Parathyroid adenoma (tissue), 2 donors: ENCODE measurements around the gene FANCE.

ENCODE experiments used
- H2AFZ ChIP-seq: fragments of 300-600 bp; sonication (generic); one replicate; pipeline ENCODE4 v1.7.0; 2017; ENCODE audit warnings: antibody characterized with exemption, mild to moderate bottlenecking
- H3K27ac ChIP-seq: fragments of 300-600 bp; sonication (generic); one replicate; pipeline ENCODE4 v1.7.0; 2017
- H3K27me3 ChIP-seq: fragments of 300-600 bp; sonication (generic); one replicate; pipeline ENCODE4 v1.7.0; 2017; ENCODE audit warnings: low read length; ENCODE audit not compliant: control insufficient read depth, insufficient read depth
- H3K36me3 ChIP-seq: fragments of 300-600 bp; sonication (generic); one replicate; pipeline ENCODE4 v1.7.0; 2017; ENCODE audit warnings: low read length; ENCODE audit not compliant: control insufficient read depth, insufficient read depth
- H3K4me1 ChIP-seq: fragments of 300-600 bp; sonication (generic); one replicate; pipeline ENCODE4 v1.7.0; 2017; ENCODE audit warnings: control low read depth
- H3K4me2 ChIP-seq: fragments of 300-600 bp; sonication (generic); one replicate; pipeline ENCODE4 v1.7.0; 2017; ENCODE audit warnings: low read length
- H3K4me3 ChIP-seq: fragments of 300-600 bp; sonication (generic); one replicate; pipeline ENCODE4 v1.7.0; 2017; ENCODE audit warnings: low read depth, low read length
- H3K79me2 ChIP-seq: fragments of 300-600 bp; sonication (generic); one replicate; pipeline ENCODE4 v1.7.0; 2017; ENCODE audit warnings: control low read depth
- H3K9ac ChIP-seq: fragments of 300-600 bp; sonication (generic); one replicate; pipeline ENCODE4 v1.7.0; 2017; ENCODE audit warnings: mild to moderate bottlenecking
- H3K9me3 ChIP-seq: fragments of 300-600 bp; sonication (generic); one replicate; pipeline ENCODE4 v1.7.0; 2017; ENCODE audit warnings: low read length; ENCODE audit not compliant: control insufficient read depth
- CTCF ChIP-seq: fragments of 300-600 bp; sonication (generic); IDR thresholded peaks from one replicate; pipeline ENCODE4 v1.7.0; 2017; ENCODE audit warnings: antibody characterized with exemption, mild to moderate bottlenecking
- donor health status: primary hyperparathyroidism.

The FANCE gene

GRCh38 chr6:35452183-35453090 lies at the start of gene FANCE:
Gene FANCE, plus strand, starts transcription at chr6:35452338. Its CDS starts 208 bp downstream, at chr6:35452546.
- Histone ChIP-seq H3K36me3 (no peaks in the 10 kb centered on the region), H3K4me1 (peaks cover 17% of the 10 kb centered on the region), H3K9me3 (no peaks in the 10 kb centered on the region), H3K4me2 (peak within 1 kb of the TSS; percentile 91), H2AFZ (peak within 1 kb of the TSS; percentile 76), H3K9ac (no peak within 1 kb of the TSS), H3K27me3 (no peaks in the 10 kb centered on the region), H3K4me3 (peak within 1 kb of the TSS; percentile 49), H3K27ac (peak within 1 kb of the TSS; percentile 26), H3K79me2 (no peaks in the 10 kb centered on the region)
- TF ChIP-seq CTCF: no peak

GRCh38 chr6:35402856-35403191 lies 49.3 kb upstream of the FANCE start:
- no peak overlapping the region for H3K27ac ChIP-seq
- no peak overlapping the region for H3K9ac ChIP-seq
- no peaks in the 10 kb centered on the region for H3K9me3 ChIP-seq
- no peak overlapping the region for H3K4me2 ChIP-seq
- no peak for TF ChIP-seq CTCF
- H3K4me1 ChIP-seq: no peaks in the 10 kb centered on the region
- no peak overlapping the region for H2AFZ ChIP-seq
- peaks cover 15% of the 10 kb centered on the region for H3K79me2 ChIP-seq
- H3K27me3 ChIP-seq: no peaks in the 10 kb centered on the region
- H3K36me3 ChIP-seq: no peaks in the 10 kb centered on the region
- no peak overlapping the region for H3K4me3 ChIP-seq

DNA sequence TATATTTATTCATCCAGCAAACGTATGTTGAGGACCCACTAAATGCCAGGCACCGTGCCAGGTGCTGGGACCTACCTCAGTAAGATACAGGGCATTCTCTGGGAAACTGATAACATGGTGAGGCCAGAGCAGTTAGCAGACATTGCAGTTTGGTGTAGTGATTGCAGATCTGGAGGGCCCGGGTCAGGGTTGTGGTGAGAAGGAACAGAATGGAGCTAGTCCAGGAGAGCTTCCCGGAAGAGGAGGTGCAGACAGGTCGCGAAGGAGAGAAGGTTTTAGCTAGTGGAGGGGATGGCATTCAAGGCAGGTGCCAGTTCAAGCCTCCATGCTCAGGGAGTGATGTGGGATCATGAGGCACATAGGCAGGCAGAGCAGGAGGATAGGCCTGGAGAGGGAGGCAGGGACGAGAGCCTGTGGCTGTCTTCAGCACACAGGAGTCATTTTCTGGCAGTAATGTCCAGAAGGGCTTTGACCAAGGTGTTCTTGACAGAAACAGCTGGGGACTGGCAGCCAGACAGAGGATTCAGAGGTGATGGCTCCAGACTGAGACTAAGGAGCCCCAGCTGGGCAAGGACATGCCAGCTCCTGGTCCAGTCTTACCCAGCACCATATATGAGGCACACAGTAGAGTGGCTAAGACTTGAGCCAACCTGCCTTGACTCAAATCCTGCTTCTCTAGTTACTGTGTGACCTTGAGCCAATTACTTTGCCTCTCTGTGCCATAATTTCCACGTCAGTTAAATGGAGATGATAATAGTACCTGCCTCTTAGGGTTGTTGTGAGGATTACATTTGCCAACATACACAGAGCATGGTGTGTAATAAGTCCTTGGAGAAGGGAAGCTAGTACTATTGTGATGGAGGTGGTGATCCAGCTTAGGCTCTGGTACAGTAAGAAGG lies 48.3 kb upstream of the FANCE start:
- Histone ChIP-seq H3K4me1 (no peaks in the 10 kb centered on the region), H3K36me3 (no peaks in the 10 kb centered on the region), H3K4me3 (no peak overlapping the region), H2AFZ (no peak overlapping the region), H3K27me3 (no peaks in the 10 kb centered on the region), H3K9ac (no peak overlapping the region), H3K79me2 (peaks cover 11% of the 10 kb centered on the region), H3K27ac (no peak overlapping the region), H3K4me2 (no peak overlapping the region), H3K9me3 (no peaks in the 10 kb centered on the region)
- no peak for TF ChIP-seq CTCF

- Histone ChIP-seq H3K9me3 (no peaks in the 10 kb centered on the region), H3K4me2 (no peak overlapping the region), H2AFZ (no peak overlapping the region), H3K4me3 (no peak overlapping the region), H3K27me3 (no peaks in the 10 kb centered on the region), H3K4me1 (no peaks in the 10 kb centered on the region), H3K27ac (no peak overlapping the region), H3K79me2 (peaks cover 4% of the 10 kb centered on the region), H3K9ac (no peak overlapping the region), H3K36me3 (no peaks in the 10 kb centered on the region)
- TF ChIP-seq CTCF: no peak
Observed at GRCh38 chr6:35406711-35407485, 45.2 kb upstream of the FANCE start.
